OCI-LY1 (cell line): Measurements from ENCODE around the gene BTBD18.
A peak's percentile ranks its signal among the peaks of the same experiment; 100 is the strongest.

Source experiments
- H2AFZ ChIP-seq: fragments of 200-600 bp; sonication (generic), shearing (Covaris generic); 2 replicates; pipeline ENCODE4 v1.6.0; 2014; ENCODE audit warnings: antibody characterized with exemption, mild to moderate bottlenecking, low read length
- H3F3A ChIP-seq: fragments of 200-600 bp; sonication (generic), shearing (Covaris generic); 2 replicates; pipeline ENCODE4 v1.6.0; 2014; ENCODE audit warnings: mild to moderate bottlenecking, antibody characterized with exemption, low read length, moderate library complexity; ENCODE audit not compliant: insufficient read depth
- H3K27ac ChIP-seq: fragments of 200-600 bp; sonication (generic); 2 replicates; pipeline ENCODE4 v1.5.1; 2014; ENCODE audit warnings: low read length, mixed run types, mild to moderate bottlenecking, low read depth; ENCODE audit not compliant: poor library complexity, severe bottlenecking
- H3K27me3 ChIP-seq: fragments of 200-600 bp; sonication (generic); 2 replicates; pipeline ENCODE4 v1.6.0; 2014; ENCODE audit warnings: antibody characterized with exemption, mild to moderate bottlenecking, low read length, moderate library complexity; ENCODE audit not compliant: insufficient read depth
- H3K36me3 ChIP-seq: fragments of 200-600 bp; sonication (generic); 2 replicates; pipeline ENCODE4 v1.6.1; 2014; ENCODE audit warnings: mild to moderate bottlenecking, antibody characterized with exemption, low read length, moderate library complexity, mixed read lengths; ENCODE audit not compliant: insufficient read depth
- H3K4me1 ChIP-seq: fragments of 200-600 bp; sonication (generic); 2 replicates; pipeline ENCODE4 v1.5.1; 2014; ENCODE audit warnings: mild to moderate bottlenecking, low read length, moderate library complexity; ENCODE audit not compliant: insufficient read depth, severe bottlenecking
- H3K4me2 ChIP-seq: fragments of 200-600 bp; sonication (generic), shearing (Covaris generic); 2 replicates; pipeline ENCODE4 v1.6.1; 2014; ENCODE audit warnings: low read length
- H3K4me3 ChIP-seq: fragments of 200-600 bp; sonication (generic); 2 replicates; pipeline ENCODE4 v1.5.1; 2014; ENCODE audit warnings: low read length, low read depth, mild to moderate bottlenecking, mixed read lengths; ENCODE audit not compliant: poor library complexity, severe bottlenecking
- H3K79me2 ChIP-seq: fragments of 200-600 bp; shearing (Covaris generic); 2 replicates; pipeline ENCODE4 v1.6.1; 2016; ENCODE audit warnings: mixed run types, low read length, mixed read lengths; ENCODE audit not compliant: insufficient read depth
- H3K9ac ChIP-seq: fragments of 200-600 bp; sonication (generic), shearing (Covaris generic); 2 replicates; pipeline ENCODE4 v1.6.1; 2014; ENCODE audit warnings: mild to moderate bottlenecking, low read length, mixed read lengths
- H3K9me2 ChIP-seq: fragments of 200-600 bp; sonication (generic), shearing (Covaris generic); 2 replicates; pipeline ENCODE4 v1.6.1; 2014; ENCODE audit warnings: low read depth, mild to moderate bottlenecking, low read length, mixed read lengths
- H3K9me3 ChIP-seq: fragments of 200-600 bp; shearing (Covaris generic); 2 replicates; pipeline ENCODE4 v1.6.1; 2014; ENCODE audit warnings: low read length, mixed read lengths
- H4K20me1 ChIP-seq: fragments of 200-600 bp; sonication (generic), shearing (Covaris generic); 2 replicates; pipeline ENCODE4 v1.6.0; 2016; ENCODE audit warnings: mild to moderate bottlenecking, low read length; ENCODE audit not compliant: insufficient read depth
- EZH2 ChIP-seq: fragments of 200-600 bp; sonication (generic), shearing (Covaris generic); IDR thresholded peaks from 2 replicates; pipeline ENCODE4 v1.8.0; 2017; ENCODE audit warnings: borderline replicate concordance, mixed run types, mild to moderate bottlenecking, antibody characterized with exemption, low read length, moderate library complexity, mixed read lengths
- TF ChIP-seq, protein P1 (sequence below): fragments of 200-600 bp; sonication (generic), shearing (Covaris generic); IDR thresholded peaks from 2 replicates; pipeline ENCODE4 v1.5.1; 2017; ENCODE audit warnings: mild to moderate bottlenecking, antibody characterized with exemption, low read length, moderate library complexity, mixed read lengths

BTBD18 gene

GRCh38 chr11:57798905-57799559 lies 47.4 kb upstream of the BTBD18 start:
- H3K4me2 ChIP-seq, result no peak overlapping the region
- no peaks in the 10 kb centered on the region for H3K79me2 ChIP-seq
- no peak overlapping the region for H3K9ac ChIP-seq
- H3K9me2 ChIP-seq, result no peaks in the 10 kb centered on the region
- no peak overlapping the region for H3K4me3 ChIP-seq
- TF ChIP-seq EZH2, result no peak
- TF ChIP-seq, protein P1, sequence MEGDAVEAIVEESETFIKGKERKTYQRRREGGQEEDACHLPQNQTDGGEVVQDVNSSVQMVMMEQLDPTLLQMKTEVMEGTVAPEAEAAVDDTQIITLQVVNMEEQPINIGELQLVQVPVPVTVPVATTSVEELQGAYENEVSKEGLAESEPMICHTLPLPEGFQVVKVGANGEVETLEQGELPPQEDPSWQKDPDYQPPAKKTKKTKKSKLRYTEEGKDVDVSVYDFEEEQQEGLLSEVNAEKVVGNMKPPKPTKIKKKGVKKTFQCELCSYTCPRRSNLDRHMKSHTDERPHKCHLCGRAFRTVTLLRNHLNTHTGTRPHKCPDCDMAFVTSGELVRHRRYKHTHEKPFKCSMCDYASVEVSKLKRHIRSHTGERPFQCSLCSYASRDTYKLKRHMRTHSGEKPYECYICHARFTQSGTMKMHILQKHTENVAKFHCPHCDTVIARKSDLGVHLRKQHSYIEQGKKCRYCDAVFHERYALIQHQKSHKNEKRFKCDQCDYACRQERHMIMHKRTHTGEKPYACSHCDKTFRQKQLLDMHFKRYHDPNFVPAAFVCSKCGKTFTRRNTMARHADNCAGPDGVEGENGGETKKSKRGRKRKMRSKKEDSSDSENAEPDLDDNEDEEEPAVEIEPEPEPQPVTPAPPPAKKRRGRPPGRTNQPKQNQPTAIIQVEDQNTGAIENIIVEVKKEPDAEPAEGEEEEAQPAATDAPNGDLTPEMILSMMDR, result no peak
- H3F3A ChIP-seq, result no peaks in the 10 kb centered on the region
- peaks cover 5% of the 10 kb centered on the region for H3K36me3 ChIP-seq
- H4K20me1 ChIP-seq, result no peaks in the 10 kb centered on the region
- H3K27ac ChIP-seq, result peak overlapping the region; percentile 34
- peaks cover 3% of the 10 kb centered on the region for H3K4me1 ChIP-seq
- no peaks in the 10 kb centered on the region for H3K27me3 ChIP-seq
- no peaks in the 10 kb centered on the region for H3K9me3 ChIP-seq
- no peak overlapping the region for H2AFZ ChIP-seq

DNA sequence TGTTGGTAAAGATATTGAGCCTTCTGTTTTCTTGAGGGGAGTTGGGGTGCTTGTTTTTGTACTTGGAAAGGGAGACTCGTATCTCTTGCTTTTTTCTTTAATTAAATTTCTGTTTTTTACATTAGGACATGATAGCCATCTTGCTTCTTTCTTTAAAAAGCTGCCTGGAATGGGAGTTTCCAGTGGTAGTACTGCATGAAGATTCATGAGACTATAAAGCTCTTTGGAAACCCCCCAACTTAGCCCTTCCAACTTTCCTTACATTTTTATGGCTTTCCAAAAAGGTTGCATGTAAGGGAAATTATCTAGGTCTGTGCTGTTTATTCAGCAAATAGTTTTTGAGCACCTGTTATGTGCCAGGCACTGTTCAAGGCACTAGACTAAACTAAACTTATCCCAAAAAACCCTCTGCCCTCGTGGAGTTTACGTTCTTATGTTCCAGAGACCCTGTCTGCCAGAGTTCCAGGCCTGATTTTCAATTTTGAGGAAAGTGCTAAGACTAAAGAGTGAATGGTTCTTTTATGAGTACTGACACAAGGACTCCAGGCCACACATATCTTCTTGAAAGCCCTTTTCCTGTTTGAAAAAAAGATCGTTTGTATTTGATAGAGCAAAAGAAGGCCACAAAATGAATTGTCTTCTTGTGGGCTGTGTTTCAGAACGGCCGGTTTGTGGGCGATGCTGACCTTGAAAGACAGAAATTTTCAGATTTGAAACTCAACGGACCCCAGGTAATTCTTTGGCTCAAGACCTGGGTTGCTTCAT lies 41.9 kb upstream of the BTBD18 start:
- Histone ChIP-seq H3F3A (no peaks in the 10 kb centered on the region), H3K27ac (no peak overlapping the region), H3K4me1 (no peaks in the 10 kb centered on the region), H4K20me1 (no peaks in the 10 kb centered on the region), H3K36me3 (peaks cover 5% of the 10 kb centered on the region), H3K9me2 (no peaks in the 10 kb centered on the region), H3K4me3 (no peak overlapping the region), H3K27me3 (no peaks in the 10 kb centered on the region), H3K9ac (no peak overlapping the region), H3K79me2 (no peaks in the 10 kb centered on the region), H2AFZ (no peak overlapping the region), H3K9me3 (no peaks in the 10 kb centered on the region), H3K4me2 (no peak overlapping the region)
- no peak for TF ChIP-seq EZH2

GRCh38 chr11:57792870-57793269 lies 41.3 kb upstream of the BTBD18 start:
- Histone ChIP-seq H2AFZ (no peak overlapping the region), H3K4me2 (no peak overlapping the region), H3K79me2 (no peaks in the 10 kb centered on the region), H3K36me3 (peaks cover 5% of the 10 kb centered on the region), H4K20me1 (no peaks in the 10 kb centered on the region), H3K4me3 (no peak overlapping the region), H3F3A (no peaks in the 10 kb centered on the region), H3K9ac (no peak overlapping the region), H3K9me2 (no peaks in the 10 kb centered on the region), H3K4me1 (no peaks in the 10 kb centered on the region), H3K27me3 (no peaks in the 10 kb centered on the region), H3K27ac (no peak overlapping the region), H3K9me3 (no peaks in the 10 kb centered on the region)
- TF ChIP-seq EZH2, result no peak
- TF ChIP-seq, protein P1, result no peak
